HG03442 (cell line): Measurements from ENCODE around the gene BLTP3A.
A peak's percentile ranks its signal among the peaks of the same experiment; 100 is the strongest.
"Not testable (repeated sequence)": the region's sequence is repeated elsewhere in the genome, so short reads cannot be mapped to it uniquely, and the experiment has no call there.

Source experiments
- ATAC-seq: cut with Tn5 transposase; IDR thresholded peaks from one replicate; pipeline ENCODE4 v1.9.1; 2021; ENCODE audit warnings: mild to moderate bottlenecking, moderate library complexity; ENCODE audit not compliant: unreplicated experiment

BLTP3A gene

GRCh38 chr6:34788111-34788510, 3.8 kb upstream of the BLTP3A start:
- ATAC-seq: no peak

GRCh38 chr6:34791164-34791700, 651 bp upstream of the BLTP3A start:
- peak; percentile 29 for ATAC-seq

- ATAC-seq: no peak
These were observed 970 bp downstream of the BLTP3A start for GRCh38 chr6:34792605-34793500.

- no peak for ATAC-seq
These were observed 2.0 kb downstream of the BLTP3A start for GRCh38 chr6:34793877-34794276.

GRCh38 chr6:34795836-34796425, 4.0 kb downstream of the BLTP3A start:
- no peak for ATAC-seq

- no peak for ATAC-seq
These were observed 6.2 kb downstream of the BLTP3A start for GRCh38 chr6:34798057-34798456.

- no peak for ATAC-seq
These were observed 7.7 kb downstream of the BLTP3A start for GRCh38 chr6:34799547-34799946.

- ATAC-seq: no peak
These were observed 12.7 kb downstream of the BLTP3A start for GRCh38 chr6:34804543-34804942.

- not testable (repeated sequence) for ATAC-seq
These were observed 13.2 kb downstream of the BLTP3A start for GRCh38 chr6:34805074-34805473.

- ATAC-seq: no peak
These were observed 15.0 kb downstream of the BLTP3A start for GRCh38 chr6:34806738-34807453.

- not testable (repeated sequence) for ATAC-seq
These were observed 16.6 kb downstream of the BLTP3A start for GRCh38 chr6:34808473-34808872.

- not testable (repeated sequence) for ATAC-seq
These were observed 17.5 kb downstream of the BLTP3A start for GRCh38 chr6:34809419-34809818.

GRCh38 chr6:34810017-34810882, 18.4 kb downstream of the BLTP3A start:
- no peak for ATAC-seq

- ATAC-seq: peak; percentile 85
These were observed 19.2 kb downstream of the BLTP3A start for GRCh38 chr6:34810936-34811632.

- ATAC-seq: no peak
These were observed 21.3 kb downstream of the BLTP3A start for GRCh38 chr6:34813028-34813713.

GRCh38 chr6:34816635-34817301, 24.9 kb downstream of the BLTP3A start:
- no peak for ATAC-seq

GRCh38 chr6:34817446-34817845, 25.6 kb downstream of the BLTP3A start:
- ATAC-seq: no peak

GRCh38 chr6:34818872-34819570, 27.1 kb downstream of the BLTP3A start:
- not testable (repeated sequence) for ATAC-seq
